ENCODE measurements around the gene OR5AP2.

Gene OR5AP2

GRCh38 chr11:56636861-56637260 lies 5.4 kb downstream of the OR5AP2 start:
- no peaks in the 10 kb centered on the region for H3K79me2 ChIP-seq (ENCODE audit: low read length)
- no peaks in the 10 kb centered on the region for H3K27me3 ChIP-seq (replicated peaks; ENCODE audit: insufficient read depth, low read length)
- H3K4me2 ChIP-seq (ENCODE audit: low read depth, low read length), result no peak overlapping the region
- no peak overlapping the region for H3K9ac ChIP-seq (ENCODE audit: low read length)
- no peaks in the 10 kb centered on the region for H3K36me3 ChIP-seq (replicated peaks; ENCODE audit: insufficient read depth, low read length)
- TF ChIP-seq, protein P1, sequence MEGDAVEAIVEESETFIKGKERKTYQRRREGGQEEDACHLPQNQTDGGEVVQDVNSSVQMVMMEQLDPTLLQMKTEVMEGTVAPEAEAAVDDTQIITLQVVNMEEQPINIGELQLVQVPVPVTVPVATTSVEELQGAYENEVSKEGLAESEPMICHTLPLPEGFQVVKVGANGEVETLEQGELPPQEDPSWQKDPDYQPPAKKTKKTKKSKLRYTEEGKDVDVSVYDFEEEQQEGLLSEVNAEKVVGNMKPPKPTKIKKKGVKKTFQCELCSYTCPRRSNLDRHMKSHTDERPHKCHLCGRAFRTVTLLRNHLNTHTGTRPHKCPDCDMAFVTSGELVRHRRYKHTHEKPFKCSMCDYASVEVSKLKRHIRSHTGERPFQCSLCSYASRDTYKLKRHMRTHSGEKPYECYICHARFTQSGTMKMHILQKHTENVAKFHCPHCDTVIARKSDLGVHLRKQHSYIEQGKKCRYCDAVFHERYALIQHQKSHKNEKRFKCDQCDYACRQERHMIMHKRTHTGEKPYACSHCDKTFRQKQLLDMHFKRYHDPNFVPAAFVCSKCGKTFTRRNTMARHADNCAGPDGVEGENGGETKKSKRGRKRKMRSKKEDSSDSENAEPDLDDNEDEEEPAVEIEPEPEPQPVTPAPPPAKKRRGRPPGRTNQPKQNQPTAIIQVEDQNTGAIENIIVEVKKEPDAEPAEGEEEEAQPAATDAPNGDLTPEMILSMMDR (IDR thresholded peaks at IDR 0.05; ENCODE audit: low read length), result no peak
- no peak for TF ChIP-seq EZH2phosphoT487 (IDR thresholded peaks at IDR 0.05; ENCODE audit: low read length)
- no peak for TF ChIP-seq EZH2 (optimal IDR thresholded peaks at IDR 0.05; ENCODE audit: low read depth, low read length)
- H3K27ac ChIP-seq (ENCODE audit: low read length), result no peak overlapping the region
- no peak overlapping the region for H2AFZ ChIP-seq (ENCODE audit: low read length)
- no peaks in the 10 kb centered on the region for H3F3A ChIP-seq (ENCODE audit: insufficient read depth, low read length)
- H3K9me3 ChIP-seq (replicated peaks; ENCODE audit: insufficient read depth, low read length), result no peaks in the 10 kb centered on the region
- H3K4me3 ChIP-seq (ENCODE audit: low read length), result no peak overlapping the region
- no peaks in the 10 kb centered on the region for H3K9me2 ChIP-seq (replicated peaks; ENCODE audit: insufficient read depth, low read length)
- H3K4me1 ChIP-seq (ENCODE audit: low read length), result no peaks in the 10 kb centered on the region
- no peaks in the 10 kb centered on the region for H4K20me1 ChIP-seq (ENCODE audit: insufficient read depth, low read length)
- no peak for DNase-seq

DNA sequence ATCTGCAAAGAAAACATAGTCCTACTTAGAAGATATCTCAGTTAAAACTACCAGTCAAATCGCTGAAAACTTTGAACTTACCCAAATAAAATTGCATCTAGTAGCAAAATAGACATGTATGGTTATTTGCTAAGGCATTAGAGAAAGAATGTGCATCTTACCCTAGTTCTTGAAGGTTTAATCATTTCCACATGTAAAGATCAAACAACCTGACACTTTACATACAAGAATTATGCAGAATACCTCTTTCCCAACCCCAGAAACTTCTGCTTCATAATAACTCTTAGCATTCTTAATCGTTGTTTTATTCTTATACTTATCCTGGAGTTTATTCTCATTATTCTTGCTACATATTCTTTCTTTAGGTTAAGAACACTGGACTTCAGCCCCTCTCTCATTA lies 9.9 kb downstream of the OR5AP2 start:
- no peak overlapping the region for H3K9ac ChIP-seq (ENCODE audit: low read length)
- H3F3A ChIP-seq (ENCODE audit: insufficient read depth, low read length), result no peaks in the 10 kb centered on the region
- no peak overlapping the region for H3K27ac ChIP-seq (ENCODE audit: low read length)
- no peaks in the 10 kb centered on the region for H3K9me3 ChIP-seq (replicated peaks; ENCODE audit: insufficient read depth, low read length)
- no peaks in the 10 kb centered on the region for H3K79me2 ChIP-seq (ENCODE audit: low read length)
- H3K4me2 ChIP-seq (ENCODE audit: low read depth, low read length), result no peak overlapping the region
- H3K27me3 ChIP-seq (replicated peaks; ENCODE audit: insufficient read depth, low read length), result no peaks in the 10 kb centered on the region
- no peak overlapping the region for H2AFZ ChIP-seq (ENCODE audit: low read length)
- no peak for DNase-seq
- no peaks in the 10 kb centered on the region for H3K36me3 ChIP-seq (replicated peaks; ENCODE audit: insufficient read depth, low read length)
- TF ChIP-seq EZH2phosphoT487 (IDR thresholded peaks at IDR 0.05; ENCODE audit: low read length) (no peak), EZH2 (optimal IDR thresholded peaks at IDR 0.05; ENCODE audit: low read depth, low read length) (no peak)
- TF ChIP-seq, protein P1 (IDR thresholded peaks at IDR 0.05; ENCODE audit: low read length), result no peak
- H4K20me1 ChIP-seq (ENCODE audit: insufficient read depth, low read length), result no peaks in the 10 kb centered on the region
- H3K9me2 ChIP-seq (replicated peaks; ENCODE audit: insufficient read depth, low read length), result no peaks in the 10 kb centered on the region
- no peak overlapping the region for H3K4me3 ChIP-seq (ENCODE audit: low read length)
- H3K4me1 ChIP-seq (ENCODE audit: low read length), result no peaks in the 10 kb centered on the region

GRCh38 chr11:56625946-56626345 lies 16.3 kb downstream of the OR5AP2 start:
- no peak for DNase-seq
- no peaks in the 10 kb centered on the region for H3K9me2 ChIP-seq (replicated peaks; ENCODE audit: insufficient read depth, low read length)
- H3K4me1 ChIP-seq (ENCODE audit: low read length), result no peaks in the 10 kb centered on the region
- no peaks in the 10 kb centered on the region for H3K9me3 ChIP-seq (replicated peaks; ENCODE audit: insufficient read depth, low read length)
- H3K4me3 ChIP-seq (ENCODE audit: low read length), result no peak overlapping the region
- H4K20me1 ChIP-seq (ENCODE audit: insufficient read depth, low read length), result no peaks in the 10 kb centered on the region
- no peak overlapping the region for H3K9ac ChIP-seq (ENCODE audit: low read length)
- H3K36me3 ChIP-seq (replicated peaks; ENCODE audit: insufficient read depth, low read length), result no peaks in the 10 kb centered on the region
- H3K79me2 ChIP-seq (ENCODE audit: low read length), result no peaks in the 10 kb centered on the region
- no peaks in the 10 kb centered on the region for H3K27me3 ChIP-seq (replicated peaks; ENCODE audit: insufficient read depth, low read length)
- no peak overlapping the region for H2AFZ ChIP-seq (ENCODE audit: low read length)
- no peak overlapping the region for H3K4me2 ChIP-seq (ENCODE audit: low read depth, low read length)
- H3F3A ChIP-seq (ENCODE audit: insufficient read depth, low read length), result no peaks in the 10 kb centered on the region
- no peak for TF ChIP-seq EZH2 (optimal IDR thresholded peaks at IDR 0.05; ENCODE audit: low read depth, low read length)
- TF ChIP-seq, protein P1 (IDR thresholded peaks at IDR 0.05; ENCODE audit: low read length), result no peak
- TF ChIP-seq EZH2phosphoT487 (IDR thresholded peaks at IDR 0.05; ENCODE audit: low read length), result no peak
- no peak overlapping the region for H3K27ac ChIP-seq (ENCODE audit: low read length)

All from MM.1S (cell line).